ENCODE measurements around the gene PLCB1.
A peak's percentile ranks its signal among the peaks of the same experiment; 100 is the strongest.

Gene PLCB1

GRCh38 chr20:8443464-8444072 is 311.5 kb downstream of the PLCB1 start:
- H3K9me3 ChIP-seq (ENCODE audit: low read length) = 0 out of 2 replicates have a peak, but pooled peaks cover 5% of the 10 kb centered on the region
- H3K36me3 ChIP-seq (ENCODE audit: insufficient read depth, low read length) = no peaks in the 10 kb centered on the region
- H3K79me2 ChIP-seq (ENCODE audit: insufficient read depth, low read length) = no peaks in the 10 kb centered on the region
- H3K27me3 ChIP-seq (ENCODE audit: insufficient read depth, low read length) = no peaks in the 10 kb centered on the region
- H3K4me3 ChIP-seq (ENCODE audit: low read depth, low read length, poor library complexity, severe bottlenecking) = no peak overlapping the region
- H3K4me1 ChIP-seq (ENCODE audit: insufficient read depth, low read length, severe bottlenecking) = no peaks in the 10 kb centered on the region
- no peak overlapping the region for H3K9ac ChIP-seq (ENCODE audit: low read length)
- no peak overlapping the region for H3K27ac ChIP-seq (ENCODE audit: low read depth, low read length, poor library complexity, severe bottlenecking)
- no peak overlapping the region for H3K4me2 ChIP-seq (ENCODE audit: low read length)
- H3F3A ChIP-seq (ENCODE audit: insufficient read depth, low read length) = no peaks in the 10 kb centered on the region
- no peaks in the 10 kb centered on the region for H3K9me2 ChIP-seq (ENCODE audit: low read depth, low read length)
- no peak overlapping the region for H2AFZ ChIP-seq (ENCODE audit: low read length)
- TF ChIP-seq EZH2 (IDR thresholded peaks at IDR 0.05; ENCODE audit: borderline replicate concordance, low read length) (no peak), CTCF (IDR thresholded peaks at IDR 0.05; ENCODE audit: low read length) (peak; percentile 19; the same call in 1 of the 2 replicates)
- no peaks in the 10 kb centered on the region for H4K20me1 ChIP-seq (ENCODE audit: insufficient read depth, low read length)

- Histone ChIP-seq H3K9ac (ENCODE audit: low read length) (no peak overlapping the region), H3K79me2 (ENCODE audit: insufficient read depth, low read length) (no peaks in the 10 kb centered on the region), H3K27ac (ENCODE audit: low read depth, low read length, poor library complexity, severe bottlenecking) (no peak overlapping the region), H2AFZ (ENCODE audit: low read length) (no peak overlapping the region), H3K4me1 (ENCODE audit: insufficient read depth, low read length, severe bottlenecking) (peaks cover 4% of the 10 kb centered on the region), H3K4me2 (ENCODE audit: low read length) (no peak overlapping the region), H4K20me1 (ENCODE audit: insufficient read depth, low read length) (no peaks in the 10 kb centered on the region), H3K9me2 (ENCODE audit: low read depth, low read length) (no peaks in the 10 kb centered on the region), H3K36me3 (ENCODE audit: insufficient read depth, low read length) (no peaks in the 10 kb centered on the region), H3F3A (ENCODE audit: insufficient read depth, low read length) (no peaks in the 10 kb centered on the region), H3K9me3 (ENCODE audit: low read length) (0 out of 2 replicates have a peak, but pooled peaks cover 5% of the 10 kb centered on the region), H3K27me3 (ENCODE audit: insufficient read depth, low read length) (no peaks in the 10 kb centered on the region), H3K4me3 (ENCODE audit: low read depth, low read length, poor library complexity, severe bottlenecking) (no peak overlapping the region)
- TF ChIP-seq CTCF (IDR thresholded peaks at IDR 0.05; ENCODE audit: low read length) (no peak), EZH2 (IDR thresholded peaks at IDR 0.05; ENCODE audit: borderline replicate concordance, low read length) (no peak)
Observed at GRCh38 chr20:8447262-8448120, 315.4 kb downstream of the PLCB1 start.

- Histone ChIP-seq H3K27me3 (ENCODE audit: insufficient read depth, low read length) (no peaks in the 10 kb centered on the region), H2AFZ (ENCODE audit: low read length) (no peak overlapping the region), H3K36me3 (ENCODE audit: insufficient read depth, low read length) (no peaks in the 10 kb centered on the region), H3K79me2 (ENCODE audit: insufficient read depth, low read length) (no peaks in the 10 kb centered on the region), H3K4me3 (ENCODE audit: low read depth, low read length, poor library complexity, severe bottlenecking) (no peak overlapping the region), H3K9me3 (ENCODE audit: low read length) (no peaks in the 10 kb centered on the region), H3K27ac (ENCODE audit: low read depth, low read length, poor library complexity, severe bottlenecking) (no peak overlapping the region), H3K9ac (ENCODE audit: low read length) (no peak overlapping the region), H3K4me2 (ENCODE audit: low read length) (no peak overlapping the region), H3K9me2 (ENCODE audit: low read depth, low read length) (no peaks in the 10 kb centered on the region), H4K20me1 (ENCODE audit: insufficient read depth, low read length) (no peaks in the 10 kb centered on the region), H3K4me1 (ENCODE audit: insufficient read depth, low read length, severe bottlenecking) (peaks cover 18% of the 10 kb centered on the region), H3F3A (ENCODE audit: insufficient read depth, low read length) (no peaks in the 10 kb centered on the region)
- TF ChIP-seq CTCF (IDR thresholded peaks at IDR 0.05; ENCODE audit: low read length) = no peak
Observed at GRCh38 chr20:8449123-8449522, 317.1 kb downstream of the PLCB1 start.
